Activated CD4-positive, alpha-beta memory T cell treated with anti-CD3 and anti-CD28 coated beads for 36 hours (primary cell): ENCODE data around the gene ANKRD13A. TPM values are rescaled to one million over a fixed set of nuclear protein-coding genes. Genes with fewer than 3 reads are reported as not detected.
"Not testable (repeated sequence)": the region's sequence is repeated elsewhere in the genome, so short reads cannot be mapped to it uniquely, and the experiment has no call there.

Source experiments
- CTCF ChIA-PET: fragments of 350-600 bp; sonication (Branson Sonifier 250); formaldehyde crosslinking; loops from one replicate; lab custom pipeline; 2021; ENCODE audit warnings: antibody characterized with exemption, inconsistent platforms; lab: Charles Lee
- POLR2A ChIA-PET: fragments of 350-600 bp; sonication (Branson Sonifier 250); formaldehyde crosslinking; loops from one replicate; lab custom pipeline; 2021; ENCODE audit warnings: antibody characterized with exemption; lab: Charles Lee
- DNase-seq: peaks from one replicate; pipeline ENCODE4 v3.0.0-alpha.2; 2020
- H3K27ac Mint-ChIP-seq: one replicate; pipeline ENCODE4 v1.8.0; 2021; ENCODE audit warnings: mixed read lengths
- H3K27me3 Mint-ChIP-seq: one replicate; pipeline ENCODE4 v1.8.0; 2021; ENCODE audit warnings: mixed read lengths
- H3K36me3 Mint-ChIP-seq: one replicate; pipeline ENCODE4 v1.8.0; 2021; ENCODE audit warnings: mixed read lengths
- H3K4me1 Mint-ChIP-seq: one replicate; pipeline ENCODE4 v1.8.0; 2021; ENCODE audit warnings: low read depth, mixed read lengths
- H3K4me3 Mint-ChIP-seq: one replicate; pipeline ENCODE4 v1.8.0; 2021; ENCODE audit warnings: mild to moderate bottlenecking, mixed read lengths
- H3K9me3 Mint-ChIP-seq: one replicate; pipeline ENCODE4 v1.8.0; 2021; ENCODE audit warnings: mixed read lengths
- intact Hi-C: fragments of 100-400 bp; cut with micrococcal nuclease; formaldehyde crosslinking; loops from one replicate; pipeline ENCODE4 v1.15.1; 2023
- total RNA-seq, 2 experiments: library from RNA; stranded (reverse); gene quantifications; one replicate each; pipeline ENCODE4 v1.2.3, GENCODE V29; 2021

ANKRD13A gene
- total RNA-seq, 2 experiments from 2014 or later = 45.0 to 46.6 TPM

DNA sequence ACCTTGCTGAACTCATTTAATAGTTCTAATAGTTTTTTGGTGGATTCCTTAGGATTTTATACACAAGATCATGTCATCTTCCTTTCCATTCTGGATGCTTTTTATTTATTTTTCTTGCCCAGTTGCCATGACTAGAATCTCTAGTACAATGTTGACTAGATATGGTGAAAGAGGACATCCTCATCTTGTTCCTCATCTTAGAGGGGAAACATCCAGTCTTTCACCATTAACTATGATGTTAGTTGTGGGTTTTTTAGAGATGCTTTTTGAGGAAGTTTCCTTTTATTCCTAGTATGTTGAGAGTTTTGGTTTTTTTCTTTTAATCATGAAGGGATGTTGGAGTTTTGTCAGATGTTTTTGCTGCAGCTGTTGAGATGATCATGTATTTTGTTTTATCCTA, 8.7 kb downstream of the ANKRD13A start:
- DNase-seq = no peak
- H3K9me3 Mint-ChIP-seq = peaks cover 3% of the 10 kb centered on the region
- ChIA-PET CTCF (no interaction called here), POLR2A (interaction anchor here (1.1 kb wide), 1 partner anchor 11 kb away, joined by 3 read pairs; the partner anchor contains the start of gene GIT2)
- H3K27me3 Mint-ChIP-seq = no peaks in the 10 kb centered on the region
- peaks cover 30% of the 10 kb centered on the region for H3K36me3 Mint-ChIP-seq
- peaks cover 91% of the 10 kb centered on the region for H3K4me1 Mint-ChIP-seq
- no peak overlapping the region for H3K4me3 Mint-ChIP-seq
- intact Hi-C loops = loop anchor here (2.0 to 5.0 kb wide), 2 partner anchors 27 to 36 kb away; no protein-coding TSS in a partner anchor
- H3K27ac Mint-ChIP-seq = peak overlapping the region; percentile 46

DNA sequence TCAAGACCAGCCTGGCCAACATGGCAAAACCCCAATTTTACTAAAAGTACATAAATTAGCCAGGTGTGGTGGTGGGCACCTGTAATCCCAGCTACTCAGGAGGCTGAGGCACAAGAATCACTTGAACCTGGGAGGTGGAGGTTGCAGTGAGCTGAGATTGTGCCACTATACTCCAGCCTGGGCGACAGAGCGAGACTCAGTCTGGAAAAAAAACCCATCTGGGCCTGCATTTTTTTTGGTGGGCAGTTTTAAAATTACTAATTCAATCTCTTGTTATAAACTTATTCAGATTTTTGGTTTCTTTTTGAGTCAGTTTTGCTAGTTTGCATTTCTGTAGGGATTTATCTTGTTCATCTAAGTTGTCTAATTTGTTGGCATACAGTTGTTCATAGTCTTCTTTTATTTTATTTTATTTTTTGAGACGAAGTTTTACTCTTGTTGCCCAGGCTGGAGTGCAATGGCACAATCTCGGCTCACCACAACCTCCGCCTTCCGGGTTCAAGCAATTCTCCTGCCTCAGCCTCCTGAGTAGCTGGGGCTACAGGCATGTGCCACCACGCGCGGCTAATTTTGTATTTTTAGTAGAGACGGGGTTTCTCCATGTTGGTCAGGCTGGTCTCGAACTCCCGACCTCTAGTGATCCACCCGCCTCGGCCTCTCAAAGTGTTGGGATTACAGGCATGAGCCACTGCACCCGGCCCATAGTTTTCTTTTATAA, 9.6 kb downstream of the ANKRD13A start:
- intact Hi-C loops = loop anchor here (2.0 to 5.0 kb wide), 2 partner anchors 28 to 37 kb away; no protein-coding TSS in a partner anchor
- peak; percentile 55 for DNase-seq
- peaks cover 31% of the 10 kb centered on the region for H3K36me3 Mint-ChIP-seq
- peaks cover 85% of the 10 kb centered on the region for H3K4me1 Mint-ChIP-seq
- POLR2A ChIA-PET = interaction anchor here (1.1 kb wide), 1 partner anchor 12 kb away, joined by 3 read pairs; the partner anchor contains the start of gene GIT2
- peak overlapping the region; percentile 49 for H3K4me3 Mint-ChIP-seq
- H3K9me3 Mint-ChIP-seq, CTCF ChIA-PET, H3K27me3 Mint-ChIP-seq: not testable (repeated sequence)
- H3K27ac Mint-ChIP-seq = peak overlapping the region; percentile 75

DNA sequence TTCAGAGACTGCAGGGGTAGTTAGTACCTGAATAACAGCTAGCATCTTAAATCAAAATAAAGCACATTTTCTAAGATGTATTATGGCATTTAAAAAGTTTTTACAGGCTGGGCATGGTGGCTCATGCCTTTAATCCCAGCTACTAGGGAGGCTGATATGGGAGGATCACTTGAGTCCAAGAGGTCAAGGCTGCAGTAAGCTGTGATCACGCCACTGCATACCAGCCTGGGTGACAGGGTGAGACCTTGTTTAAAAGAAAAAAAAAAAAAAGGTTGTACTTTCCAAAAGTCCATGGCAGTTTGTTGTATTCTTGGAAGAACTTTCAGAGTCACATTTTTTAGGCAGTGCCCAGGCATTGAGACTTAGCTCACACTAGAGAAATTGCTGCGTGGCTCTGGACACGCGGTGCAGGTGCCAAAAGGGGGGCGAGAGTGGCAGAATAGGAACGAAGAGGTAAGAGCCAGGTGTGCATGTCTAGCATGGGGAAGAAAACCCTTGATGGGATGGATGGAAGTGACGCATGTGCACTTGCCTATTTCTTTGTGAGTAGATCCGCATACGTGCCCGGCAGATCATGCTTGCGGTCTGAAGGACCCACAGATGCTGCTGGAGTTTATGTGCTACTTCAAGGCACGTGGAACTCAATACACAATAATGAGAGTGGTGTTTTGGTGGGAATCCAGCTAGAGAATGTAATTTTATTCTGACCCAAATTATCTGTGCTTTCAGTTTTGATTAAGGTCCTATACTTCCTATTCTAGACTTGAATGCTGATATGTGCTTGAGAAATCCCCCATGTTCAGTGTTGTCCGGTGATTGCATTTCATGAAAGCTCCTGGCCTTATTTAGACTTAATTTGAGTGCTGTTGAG, 11.9 kb downstream of the ANKRD13A start:
- peaks cover 38% of the 10 kb centered on the region for H3K36me3 Mint-ChIP-seq
- peak overlapping the region; percentile 36 for H3K4me3 Mint-ChIP-seq
- H3K27me3 Mint-ChIP-seq = no peaks in the 10 kb centered on the region
- CTCF ChIA-PET = interaction anchor here (0.9 to 1.1 kb wide), 3 partner anchors 9 to 25 kb away, joined by 3 read pairs; no protein-coding TSS in a partner anchor
- H3K9me3 Mint-ChIP-seq = peaks cover 3% of the 10 kb centered on the region
- POLR2A ChIA-PET = interaction anchor here (1.2 kb wide), 1 partner anchor 23 kb away, joined by 3 read pairs; no protein-coding TSS in a partner anchor
- intact Hi-C loops = no loop called here
- peak overlapping the region; percentile 14 for H3K27ac Mint-ChIP-seq
- H3K4me1 Mint-ChIP-seq = peaks cover 75% of the 10 kb centered on the region
- DNase-seq = peak; percentile 51

DNA sequence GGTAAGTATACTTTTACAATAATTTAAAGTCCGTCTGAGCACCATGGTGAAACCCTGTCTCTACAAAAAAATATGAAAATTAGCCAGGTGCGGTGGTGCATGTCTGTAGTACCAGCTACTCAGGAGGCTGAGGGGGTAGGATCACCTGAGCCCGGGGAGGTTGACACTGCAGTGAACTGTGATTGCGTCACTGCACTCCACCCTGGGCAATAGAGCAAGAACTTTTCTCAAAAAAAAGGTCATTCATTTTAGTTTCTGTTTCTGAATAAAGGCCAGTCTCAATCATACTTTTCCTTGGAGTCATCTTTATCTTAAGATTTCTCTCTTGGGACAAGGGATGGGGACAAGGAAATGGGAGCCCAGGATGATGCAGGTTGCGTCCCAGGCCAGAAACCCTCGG, 12.9 kb downstream of the ANKRD13A start:
- intact Hi-C loops = no loop called here
- peak; percentile 46 for DNase-seq
- Mint-ChIP-seq H3K4me1 (peaks cover 65% of the 10 kb centered on the region), H3K36me3 (peaks cover 32% of the 10 kb centered on the region), H3K27me3 (no peaks in the 10 kb centered on the region), H3K4me3 (no peak overlapping the region), H3K27ac (peak overlapping the region; percentile 52), H3K9me3 (peaks cover 3% of the 10 kb centered on the region)
- ChIA-PET CTCF (interaction anchor here (0.6 to 1.9 kb wide), 2 partner anchors 12 to 310 kb away, joined by 6 read pairs; no protein-coding TSS in a partner anchor), POLR2A (interaction anchor here (1.2 kb wide), 1 partner anchor 24 kb away, joined by 3 read pairs; no protein-coding TSS in a partner anchor)

DNA sequence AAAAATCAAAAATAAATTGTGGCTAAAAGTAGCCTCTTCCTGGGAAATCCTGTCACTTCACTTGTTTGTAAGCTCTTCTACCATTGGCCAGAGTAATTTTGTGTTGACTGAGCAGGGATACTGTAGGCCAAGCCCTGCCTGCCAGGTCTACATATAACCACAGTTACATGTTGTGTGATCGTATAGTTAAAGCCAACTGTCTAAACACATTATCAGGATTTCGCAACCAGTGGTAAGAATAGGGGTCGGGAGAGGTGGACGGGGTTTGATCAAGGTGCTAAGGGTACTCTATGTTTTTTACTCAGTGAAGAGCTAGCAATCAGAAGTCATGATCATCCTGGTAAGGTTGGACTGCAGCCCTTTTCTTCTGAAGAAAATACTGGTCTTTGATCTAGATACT, 13.4 kb downstream of the ANKRD13A start:
- DNase-seq = no peak
- CTCF ChIA-PET = interaction anchor here (0.6 to 1.9 kb wide), 3 partner anchors 11 to 310 kb away, joined by 3 to 6 read pairs (median 6); no protein-coding TSS in a partner anchor
- POLR2A ChIA-PET = no interaction called here
- Mint-ChIP-seq H3K27me3 (no peaks in the 10 kb centered on the region), H3K9me3 (peaks cover 3% of the 10 kb centered on the region), H3K27ac (peak overlapping the region; percentile 52), H3K4me3 (no peak overlapping the region), H3K36me3 (peaks cover 30% of the 10 kb centered on the region), H3K4me1 (peaks cover 63% of the 10 kb centered on the region)
- intact Hi-C loops = no loop called here

DNA sequence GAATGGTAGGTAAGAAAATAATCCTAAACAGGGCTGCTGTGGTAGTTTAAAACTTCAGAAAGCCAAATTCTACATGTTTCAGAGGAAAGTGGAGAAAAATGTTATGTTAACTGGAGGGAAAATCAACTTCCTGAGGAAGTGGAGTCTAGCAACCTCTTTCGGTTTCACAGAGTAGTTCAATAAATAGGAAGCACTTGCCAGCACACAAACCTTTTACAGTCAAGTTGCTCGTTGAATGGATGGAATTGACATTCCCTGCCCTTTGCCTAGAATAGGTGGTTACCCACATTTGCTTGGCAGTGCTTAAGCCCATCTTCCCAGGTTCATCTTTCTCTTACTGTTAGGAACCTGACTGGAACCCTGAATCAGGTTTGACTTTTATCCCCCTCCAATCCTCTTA, 15.9 kb downstream of the ANKRD13A start:
- intact Hi-C loops = no loop called here

DNA sequence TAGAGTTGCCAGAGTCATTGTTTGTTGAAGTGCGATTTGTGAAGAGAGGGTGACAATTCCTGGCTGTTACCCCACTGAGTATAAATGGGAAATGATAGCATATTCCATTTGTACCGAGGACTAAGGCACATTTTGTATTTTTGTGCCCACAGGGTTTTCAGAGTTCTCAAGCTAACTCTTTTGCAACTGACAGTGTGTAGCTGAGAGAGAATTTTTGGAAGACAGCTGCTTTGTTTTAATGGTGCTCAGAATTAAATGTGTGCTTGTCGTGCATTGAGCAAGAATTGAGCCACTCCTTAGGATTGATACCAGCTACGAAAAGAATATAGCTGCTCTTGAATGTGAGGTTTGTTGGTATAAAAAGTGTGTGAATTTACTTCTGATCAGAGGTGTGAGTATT, 21.7 kb downstream of the ANKRD13A start:
- no peak overlapping the region for H3K27ac Mint-ChIP-seq
- DNase-seq = no peak
- intact Hi-C loops = no loop called here
- H3K27me3 Mint-ChIP-seq = no peaks in the 10 kb centered on the region
- H3K4me1 Mint-ChIP-seq = peaks cover 11% of the 10 kb centered on the region
- no peak overlapping the region for H3K4me3 Mint-ChIP-seq
- no peaks in the 10 kb centered on the region for H3K9me3 Mint-ChIP-seq
- H3K36me3 Mint-ChIP-seq = peaks cover 38% of the 10 kb centered on the region
- POLR2A ChIA-PET = interaction anchor here (1.0 kb wide), 1 partner anchor 19 kb away, joined by 3 read pairs; no protein-coding TSS in a partner anchor
- CTCF ChIA-PET = interaction anchor here (1.1 kb wide), 1 partner anchor 84 kb away, joined by 3 read pairs; no protein-coding TSS in a partner anchor

More for the DNA sequence above, 15.9 kb downstream of the ANKRD13A start:
- DNase-seq = no peak
- H3K9me3 Mint-ChIP-seq = no peaks in the 10 kb centered on the region
- H3K4me1 Mint-ChIP-seq = peaks cover 41% of the 10 kb centered on the region
- no peak overlapping the region for H3K4me3 Mint-ChIP-seq
- no peaks in the 10 kb centered on the region for H3K27me3 Mint-ChIP-seq
- peak overlapping the region; percentile 21 for H3K27ac Mint-ChIP-seq
- POLR2A ChIA-PET = no interaction called here
- CTCF ChIA-PET = interaction anchor here (1.3 kb wide), 1 partner anchor 10 kb away, joined by 3 read pairs; no protein-coding TSS in a partner anchor
- H3K36me3 Mint-ChIP-seq = peaks cover 36% of the 10 kb centered on the region

DNA sequence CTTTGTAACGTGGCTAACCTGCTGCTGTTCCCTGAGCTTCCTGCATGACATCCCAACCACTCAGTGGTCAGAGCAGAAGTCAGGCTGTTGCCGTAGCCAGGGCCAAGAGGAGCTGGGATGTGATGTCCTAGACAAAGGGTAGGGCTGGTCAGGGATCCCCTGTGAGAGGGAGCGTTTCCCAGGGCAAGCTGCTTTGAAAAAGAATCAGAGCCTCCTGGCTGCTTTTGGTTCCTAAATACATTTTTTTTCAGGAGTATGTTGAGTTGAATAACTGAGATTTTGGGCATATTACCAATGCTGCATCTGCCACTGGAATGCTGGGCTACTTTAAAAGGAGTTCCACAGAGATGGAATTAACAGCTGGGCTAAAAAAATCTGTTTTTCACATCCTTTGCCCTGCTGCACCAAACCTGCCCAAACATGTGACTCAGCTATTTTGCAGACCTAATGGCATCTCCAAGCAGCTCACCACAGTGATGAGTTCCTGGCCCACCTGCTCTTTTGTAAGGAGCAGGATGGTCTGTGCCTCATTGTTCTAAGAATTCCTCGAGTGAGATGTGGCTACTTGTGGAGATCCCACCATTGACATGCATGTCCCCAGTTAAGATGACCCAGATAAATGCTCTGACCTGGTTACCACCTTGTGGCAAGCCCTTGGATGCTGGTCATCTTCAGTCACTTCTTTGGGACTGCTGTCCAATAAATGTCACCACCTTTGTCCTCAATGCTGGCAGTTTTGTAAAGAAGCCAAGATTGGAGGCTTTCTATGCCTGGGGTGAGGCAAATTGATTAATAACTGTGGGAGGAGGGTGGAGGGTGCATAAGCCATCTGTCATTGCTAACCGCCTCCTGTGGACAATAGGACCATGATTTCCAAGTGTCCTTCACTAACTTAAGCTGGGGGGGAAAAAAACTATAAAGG, 24.1 kb downstream of the ANKRD13A start:
- H3K9me3 Mint-ChIP-seq = no peaks in the 10 kb centered on the region
- POLR2A ChIA-PET = no interaction called here
- H3K27ac Mint-ChIP-seq = no peak overlapping the region
- no peak overlapping the region for H3K4me3 Mint-ChIP-seq
- H3K36me3 Mint-ChIP-seq = peaks cover 49% of the 10 kb centered on the region
- peaks cover 20% of the 10 kb centered on the region for H3K4me1 Mint-ChIP-seq
- DNase-seq = no peak
- intact Hi-C loops = no loop called here
- CTCF ChIA-PET = interaction anchor here (2.0 kb wide), 1 partner anchor 10 kb away, joined by 6 read pairs; no protein-coding TSS in a partner anchor
- H3K27me3 Mint-ChIP-seq = no peaks in the 10 kb centered on the region

DNA sequence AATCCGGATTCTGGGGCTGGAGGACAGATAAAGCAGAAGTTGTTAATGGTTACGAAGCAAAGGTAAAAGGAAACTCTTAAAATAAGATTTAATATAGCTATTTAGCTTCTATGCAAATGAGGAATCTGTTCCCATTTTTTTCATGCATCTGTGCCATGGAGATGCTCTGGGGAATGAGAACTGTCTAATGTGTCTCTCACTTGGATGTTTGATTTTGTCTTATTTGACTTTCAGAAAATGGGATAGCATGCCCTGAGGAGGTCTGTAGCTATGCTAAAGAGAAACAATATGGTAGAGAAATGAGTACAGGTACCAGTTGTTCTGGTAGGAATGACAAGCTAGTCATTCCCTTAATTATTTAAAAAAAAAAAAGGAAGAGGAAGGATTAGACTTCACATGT, 24.8 kb downstream of the ANKRD13A start:
- H3K4me3 Mint-ChIP-seq = no peak overlapping the region
- CTCF ChIA-PET = interaction anchor here (0.9 to 2.0 kb wide), 4 partner anchors 11 to 179 kb away, joined by 3 to 6 read pairs (median 5); no protein-coding TSS in a partner anchor
- H3K36me3 Mint-ChIP-seq = peaks cover 47% of the 10 kb centered on the region
- peaks cover 20% of the 10 kb centered on the region for H3K4me1 Mint-ChIP-seq
- POLR2A ChIA-PET = interaction anchor here (1.6 kb wide), 1 partner anchor 32 kb away, joined by 3 read pairs; no protein-coding TSS in a partner anchor
- H3K9me3 Mint-ChIP-seq = no peaks in the 10 kb centered on the region
- intact Hi-C loops = no loop called here
- no peaks in the 10 kb centered on the region for H3K27me3 Mint-ChIP-seq
- peak overlapping the region; percentile 58 for H3K27ac Mint-ChIP-seq
- DNase-seq = no peak

DNA sequence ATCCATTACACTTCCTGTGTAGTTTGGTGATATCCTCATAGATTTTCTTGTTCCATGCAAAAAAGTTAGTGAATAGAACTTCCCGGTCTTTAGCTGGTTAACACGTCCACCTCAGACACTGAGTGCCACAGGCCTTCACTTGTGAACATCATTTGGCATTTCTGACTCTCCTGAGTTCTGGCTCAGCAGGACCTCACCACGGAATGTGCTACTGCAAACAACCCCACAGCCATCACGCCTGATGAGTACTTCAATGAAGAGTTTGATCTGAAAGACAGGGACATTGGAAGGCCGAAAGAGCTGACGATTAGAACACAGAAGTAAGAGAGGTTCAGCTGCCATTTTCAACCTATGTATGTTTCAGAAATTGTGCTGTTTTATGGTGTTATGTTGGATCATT, 29.1 kb downstream of the ANKRD13A start:
- ChIA-PET CTCF (no interaction called here), POLR2A (no interaction called here)
- H3K27ac Mint-ChIP-seq = no peak overlapping the region
- no peak for DNase-seq
- H3K36me3 Mint-ChIP-seq = peaks cover 29% of the 10 kb centered on the region
- intact Hi-C loops = no loop called here
- H3K9me3 Mint-ChIP-seq = no peaks in the 10 kb centered on the region
- H3K4me3 Mint-ChIP-seq = no peak overlapping the region
- H3K4me1 Mint-ChIP-seq = peaks cover 20% of the 10 kb centered on the region
- H3K27me3 Mint-ChIP-seq = no peaks in the 10 kb centered on the region
